Neural progenitor cell (in vitro differentiated cells): ENCODE results near the gene IRF8. TPM values are rescaled to one million over a fixed set of nuclear protein-coding genes. Genes with fewer than 3 reads are reported as not detected.

Source experiments
- DNase-seq: peaks from one replicate; pipeline ENCODE4 v3.0.0-alpha.2; 2016; ENCODE audit warnings: low spot score
- H2AFZ ChIP-seq: fragments of 200-600 bp; sonication (generic); replicated peaks from 2 replicates; pipeline ENCODE4 v1.6.1; 2016; ENCODE audit warnings: antibody characterized with exemption
- H3F3A ChIP-seq: fragments of 200-600 bp; sonication (generic); 2 replicates; pipeline ENCODE4 v1.6.1; 2016; ENCODE audit warnings: antibody characterized with exemption, low read depth
- H3K27ac ChIP-seq: fragments of 200-600 bp; sonication (generic); 2 replicates; pipeline ENCODE4 v1.5.1; 2016; ENCODE audit warnings: mild to moderate bottlenecking
- H3K27me3 ChIP-seq: fragments of 200-600 bp; sonication (generic); 2 replicates; pipeline ENCODE4 v1.6.1; 2016; ENCODE audit warnings: mild to moderate bottlenecking, moderate library complexity
- H3K36me3 ChIP-seq: fragments of 200-600 bp; sonication (generic); 2 replicates; pipeline ENCODE4 v1.5.1; 2016
- H3K4me1 ChIP-seq: fragments of 200-600 bp; sonication (generic); 2 replicates; pipeline ENCODE4 v1.6.1; 2016; ENCODE audit warnings: mixed run types
- H3K4me2 ChIP-seq: fragments of 200-600 bp; sonication (generic); 2 replicates; pipeline ENCODE4 v1.6.1; 2016
- H3K4me3 ChIP-seq: fragments of 200-600 bp; sonication (generic); 2 replicates; pipeline ENCODE4 v1.5.1; 2016
- H3K79me2 ChIP-seq: fragments of 200-600 bp; sonication (generic); 2 replicates; pipeline ENCODE4 v1.6.1; 2016; ENCODE audit warnings: low read depth
- H3K9ac ChIP-seq: fragments of 200-600 bp; sonication (generic); 2 replicates; pipeline ENCODE4 v1.6.1; 2016
- H3K9me3 ChIP-seq: fragments of 200-600 bp; sonication (generic); 2 replicates; pipeline ENCODE4 v1.5.1; 2016; ENCODE audit warnings: low read depth
- H4K20me1 ChIP-seq: fragments of 200-600 bp; sonication (generic); 2 replicates; pipeline ENCODE4 v1.6.1; 2016; ENCODE audit warnings: low read depth
- H3K27ac Mint-ChIP-seq: 3 replicates; pipeline ENCODE4 v1.8.0; 2021; ENCODE audit warnings: mixed read lengths
- H3K27me3 Mint-ChIP-seq: 2 replicates; pipeline ENCODE4 v1.8.0; 2022; ENCODE audit warnings: low read depth, mild to moderate bottlenecking, inconsistent platforms, moderate library complexity, mixed read lengths; ENCODE audit not compliant: insufficient read depth
- H3K36me3 Mint-ChIP-seq: 3 replicates; pipeline ENCODE4 v1.8.0; 2021; ENCODE audit warnings: mixed read lengths
- H3K4me1 Mint-ChIP-seq: 3 replicates; pipeline ENCODE4 v1.8.0; 2021; ENCODE audit warnings: mixed read lengths
- H3K4me3 Mint-ChIP-seq: 3 replicates; pipeline ENCODE4 v1.8.0; 2021; ENCODE audit warnings: mild to moderate bottlenecking, moderate library complexity, mixed read lengths
- H3K9me3 Mint-ChIP-seq: 3 replicates; pipeline ENCODE4 v1.8.0; 2020; ENCODE audit warnings: mixed read lengths
- CTCF ChIP-seq: fragments of 200-600 bp; sonication (generic); IDR thresholded peaks from 2 replicates; pipeline ENCODE4 v1.5.1; 2017; ENCODE audit warnings: antibody characterized with exemption, mild to moderate bottlenecking
- EZH2 ChIP-seq: fragments of 200-600 bp; sonication (generic); IDR thresholded peaks from 2 replicates; pipeline ENCODE4 v1.6.1; 2017; ENCODE audit warnings: antibody characterized with exemption, mild to moderate bottlenecking, moderate library complexity
- EZH2phosphoT487 ChIP-seq: fragments of 200-600 bp; sonication (generic); IDR thresholded peaks from 2 replicates; pipeline ENCODE4 v1.6.1; 2017; ENCODE audit warnings: antibody characterized with exemption
- total RNA-seq: library from RNA; depleted of rRNA; stranded (reverse); fragments of >200 nt; gene quantifications from 2 replicates; pipeline ENCODE4 v1.2.3, GENCODE V29; 2015; ENCODE audit warnings: low replicate concordance

The IRF8 gene
- total RNA-seq, 1 donor from 2014 or later: 1.2 TPM

DNA sequence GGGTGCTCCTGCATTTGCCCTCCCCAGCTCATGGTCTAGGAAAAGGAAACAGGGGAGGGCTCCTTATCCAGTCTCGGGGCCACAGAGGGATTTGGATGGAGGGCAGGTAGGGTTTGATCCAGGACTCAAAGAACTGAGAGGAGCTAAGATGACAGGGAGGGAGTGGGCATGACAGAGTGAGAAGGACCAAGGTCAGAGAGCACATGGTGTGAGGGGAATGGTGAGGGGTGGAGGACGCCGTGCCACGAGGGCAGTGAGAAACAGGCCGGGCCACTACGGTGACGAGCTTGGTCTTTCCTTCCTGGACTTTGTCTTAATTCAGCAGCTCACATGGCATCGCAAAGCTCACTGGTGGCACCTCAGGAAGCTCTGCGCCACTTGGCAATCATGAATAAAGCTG, 35.2 kb downstream of the IRF8 start:
- H2AFZ ChIP-seq: no peak overlapping the region
- no peak for DNase-seq
- Mint-ChIP-seq H3K9me3 (peaks cover 3% of the 10 kb centered on the region), H3K4me1 (peaks cover 7% of the 10 kb centered on the region), H3K4me3 (no peak overlapping the region), H3K27ac (no peak overlapping the region), H3K27me3 (peaks cover 23% of the 10 kb centered on the region), H3K36me3 (no peaks in the 10 kb centered on the region)
- TF ChIP-seq CTCF (no peak), EZH2 (no peak), EZH2phosphoT487 (no peak)
- no peaks in the 10 kb centered on the region for H3K79me2 ChIP-seq
- no peaks in the 10 kb centered on the region for H3K9me3 ChIP-seq
- no peak overlapping the region for H3K27ac ChIP-seq
- H3K4me1 ChIP-seq: no peaks in the 10 kb centered on the region
- H3K27me3 ChIP-seq: no peaks in the 10 kb centered on the region
- no peak overlapping the region for H3K4me2 ChIP-seq
- no peak overlapping the region for H3K9ac ChIP-seq
- H3F3A ChIP-seq: no peaks in the 10 kb centered on the region
- no peaks in the 10 kb centered on the region for H3K36me3 ChIP-seq
- H3K4me3 ChIP-seq: no peak overlapping the region
- H4K20me1 ChIP-seq: no peaks in the 10 kb centered on the region

- peaks cover 8% of the 10 kb centered on the region for H3K9me3 Mint-ChIP-seq
- no peaks in the 10 kb centered on the region for H3K27me3 ChIP-seq
- no peaks in the 10 kb centered on the region for H3K36me3 ChIP-seq
- H3K27ac ChIP-seq: no peak overlapping the region
- H3K27me3 Mint-ChIP-seq: peaks cover 21% of the 10 kb centered on the region
- H3K27ac Mint-ChIP-seq: no peak overlapping the region
- H3K4me1 Mint-ChIP-seq: peaks cover 3% of the 10 kb centered on the region
- H3K4me2 ChIP-seq: no peak overlapping the region
- no peak overlapping the region for H2AFZ ChIP-seq
- no peaks in the 10 kb centered on the region for H3K4me1 ChIP-seq
- TF ChIP-seq EZH2phosphoT487 (no peak), CTCF (no peak), EZH2 (no peak)
- no peaks in the 10 kb centered on the region for H3K79me2 ChIP-seq
- H3F3A ChIP-seq: no peaks in the 10 kb centered on the region
- DNase-seq: no peak
- H4K20me1 ChIP-seq: no peaks in the 10 kb centered on the region
- no peaks in the 10 kb centered on the region for H3K36me3 Mint-ChIP-seq
- H3K9me3 ChIP-seq: no peaks in the 10 kb centered on the region
- H3K9ac ChIP-seq: no peak overlapping the region
- no peak overlapping the region for H3K4me3 ChIP-seq
- no peak overlapping the region for H3K4me3 Mint-ChIP-seq
Measured at GRCh38 chr16:85935391-85935973, 36.5 kb downstream of the IRF8 start.

DNA sequence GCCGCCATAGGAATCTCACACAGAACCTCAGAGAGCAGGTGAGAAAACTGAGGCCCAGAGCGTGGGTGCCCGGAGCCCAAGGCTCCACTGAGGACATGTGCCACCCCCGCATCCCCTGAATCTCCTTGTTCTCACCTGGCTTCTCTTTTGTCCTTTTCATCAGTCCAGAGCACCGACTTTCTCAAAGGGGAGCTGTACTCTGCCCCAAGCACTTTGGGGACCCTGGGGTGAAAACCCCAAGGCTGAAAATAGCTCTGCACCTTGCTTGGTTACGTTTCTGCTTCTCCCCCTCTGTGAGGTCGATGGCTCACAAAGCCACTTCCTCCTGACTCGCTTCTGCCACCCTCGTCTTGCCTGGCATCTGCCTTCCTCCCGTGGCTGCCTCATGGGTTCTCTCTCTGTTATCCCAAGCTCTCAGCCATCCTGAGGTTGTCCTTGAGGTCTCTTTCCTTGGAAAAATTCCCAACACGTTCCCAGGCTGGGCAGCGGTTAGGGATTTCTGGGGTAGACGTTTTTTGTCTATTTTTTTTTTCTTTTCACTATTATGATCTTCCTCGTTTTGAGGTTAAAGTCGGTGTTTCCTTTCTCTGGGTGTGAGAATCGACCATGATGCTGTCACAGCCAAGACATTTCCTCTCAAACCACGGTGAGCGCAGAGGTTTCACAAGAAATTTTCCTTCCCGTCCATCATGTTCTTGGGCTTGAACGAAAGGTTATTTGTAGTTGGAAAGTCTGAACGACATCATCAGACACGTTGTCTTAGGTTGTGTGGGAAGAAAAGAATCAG, 37.2 kb downstream of the IRF8 start:
- Histone ChIP-seq H3K9me3 (no peaks in the 10 kb centered on the region), H3K36me3 (no peaks in the 10 kb centered on the region), H3K4me2 (no peak overlapping the region), H3K4me1 (no peaks in the 10 kb centered on the region), H2AFZ (no peak overlapping the region), H3K9ac (no peak overlapping the region), H3F3A (no peaks in the 10 kb centered on the region), H3K4me3 (no peak overlapping the region), H3K27me3 (no peaks in the 10 kb centered on the region), H3K27ac (no peak overlapping the region), H3K79me2 (no peaks in the 10 kb centered on the region), H4K20me1 (no peaks in the 10 kb centered on the region)
- no peak for TF ChIP-seq EZH2
- no peak for TF ChIP-seq CTCF
- no peak for TF ChIP-seq EZH2phosphoT487
- DNase-seq: no peak
- Mint-ChIP-seq H3K36me3 (no peaks in the 10 kb centered on the region), H3K27ac (no peak overlapping the region), H3K27me3 (peaks cover 19% of the 10 kb centered on the region), H3K9me3 (peaks cover 8% of the 10 kb centered on the region), H3K4me1 (peaks cover 3% of the 10 kb centered on the region), H3K4me3 (no peak overlapping the region)
